Measurements from ENCODE around the gene TFF3.
A peak's percentile ranks its signal among the peaks of the same experiment; 100 is the strongest.

The TFF3 gene

GRCh38 chr21:42263591-42264131 is 51.5 kb downstream of the TFF3 start:
- TF ChIP-seq, protein P1, sequence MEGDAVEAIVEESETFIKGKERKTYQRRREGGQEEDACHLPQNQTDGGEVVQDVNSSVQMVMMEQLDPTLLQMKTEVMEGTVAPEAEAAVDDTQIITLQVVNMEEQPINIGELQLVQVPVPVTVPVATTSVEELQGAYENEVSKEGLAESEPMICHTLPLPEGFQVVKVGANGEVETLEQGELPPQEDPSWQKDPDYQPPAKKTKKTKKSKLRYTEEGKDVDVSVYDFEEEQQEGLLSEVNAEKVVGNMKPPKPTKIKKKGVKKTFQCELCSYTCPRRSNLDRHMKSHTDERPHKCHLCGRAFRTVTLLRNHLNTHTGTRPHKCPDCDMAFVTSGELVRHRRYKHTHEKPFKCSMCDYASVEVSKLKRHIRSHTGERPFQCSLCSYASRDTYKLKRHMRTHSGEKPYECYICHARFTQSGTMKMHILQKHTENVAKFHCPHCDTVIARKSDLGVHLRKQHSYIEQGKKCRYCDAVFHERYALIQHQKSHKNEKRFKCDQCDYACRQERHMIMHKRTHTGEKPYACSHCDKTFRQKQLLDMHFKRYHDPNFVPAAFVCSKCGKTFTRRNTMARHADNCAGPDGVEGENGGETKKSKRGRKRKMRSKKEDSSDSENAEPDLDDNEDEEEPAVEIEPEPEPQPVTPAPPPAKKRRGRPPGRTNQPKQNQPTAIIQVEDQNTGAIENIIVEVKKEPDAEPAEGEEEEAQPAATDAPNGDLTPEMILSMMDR (IDR thresholded peaks at IDR 0.05; ENCODE audit: low read depth, low read length), result no peak
- H3K4me3 ChIP-seq (replicated peaks in 1 of 2; ENCODE audit: low read depth in 2 of 2, low read length in 2 of 2), result no peak overlapping the region
- DNase-seq (ENCODE audit: low read depth in 2 of 2), result peak; percentile 60 to 76

GRCh38 chr21:42262831-42263231 is 52.4 kb downstream of the TFF3 start:
- DNase-seq (ENCODE audit: low read depth in 2 of 2), result peak; percentile 35 to 42
- TF ChIP-seq, protein P1 (IDR thresholded peaks at IDR 0.05; ENCODE audit: low read depth, low read length), result no peak
- H3K4me3 ChIP-seq (replicated peaks in 1 of 2; ENCODE audit: low read depth in 2 of 2, low read length in 2 of 2), result no peak overlapping the region

GRCh38 chr21:42261829-42262200 is 53.4 kb downstream of the TFF3 start:
- no peak overlapping the region for H3K4me3 ChIP-seq (replicated peaks in 1 of 2; ENCODE audit: low read depth in 2 of 2, low read length in 2 of 2)
- DNase-seq (ENCODE audit: low read depth in 2 of 2), result no peak
- TF ChIP-seq, protein P1 (IDR thresholded peaks at IDR 0.05; ENCODE audit: low read depth, low read length), result no peak
